CD4-positive, alpha-beta T cell (primary cell): ENCODE measurements around the gene GOLGA1. TPM values are rescaled to one million over a fixed set of nuclear protein-coding genes. Genes with fewer than 3 reads are reported as not detected.
A peak's percentile ranks its signal among the peaks of the same experiment; 100 is the strongest.

ENCODE experiments used
- ATAC-seq: fragments of 200-7000 bp; cut with Tn5 transposase; one replicate; pipeline ENCODE4 v1.10.0; 2022; ENCODE audit warnings: mild to moderate bottlenecking; ENCODE audit not compliant: poor library complexity
- CTCF ChIA-PET: fragments of 350-600 bp; sonication (Branson Sonifier 250); formaldehyde crosslinking; loops from one replicate; lab custom pipeline; 2021; ENCODE audit warnings: antibody characterized with exemption, inconsistent platforms; lab: Charles Lee
- POLR2A ChIA-PET: fragments of 350-600 bp; sonication (Branson Sonifier 250); formaldehyde crosslinking; loops from one replicate; lab custom pipeline; 2021; ENCODE audit warnings: antibody characterized with exemption, inconsistent platforms; lab: Charles Lee
- DNase-seq, 14 experiments: peaks; one replicate each; pipeline ENCODE4 v3.0.0-alpha.2; 2013 to 2020; ENCODE audit warnings: mixed read lengths in 2 of 14
- H3K27ac ChIP-seq, 2 donors: one replicate each; pipeline versions ENCODE4 v1.5.1 to v1.7.0; 2013; ENCODE audit warnings: low read length in 2 of 2, low read depth in 1 of 2, mild to moderate bottlenecking in 1 of 2
- H3K27me3 ChIP-seq, 2 experiments: 1 replicate in 1 of 2; 2 replicates in 1 of 2; pipeline versions ENCODE4 v1.6.1 to v1.7.0; 2013; ENCODE audit warnings: low read length in 2 of 2, control low read depth in 1 of 2, mild to moderate bottlenecking in 1 of 2, moderate library complexity in 1 of 2; ENCODE audit not compliant: insufficient read depth in 2 of 2, control insufficient read depth in 1 of 2
- H3K36me3 ChIP-seq: one replicate; pipeline ENCODE4 v1.6.1; 2013; ENCODE audit warnings: low read length, control low read depth; ENCODE audit not compliant: insufficient read depth
- H3K4me1 ChIP-seq: one replicate; pipeline ENCODE4 v1.6.1; 2013; ENCODE audit warnings: low read length, control low read depth; ENCODE audit not compliant: insufficient read depth
- H3K4me3 ChIP-seq: one replicate; pipeline ENCODE4 v1.5.1; 2013; ENCODE audit warnings: mild to moderate bottlenecking, low read length, moderate library complexity
- H3K9me3 ChIP-seq, 2 experiments: 1 replicate in 1 of 2; 2 replicates in 1 of 2; pipeline versions ENCODE4 v1.6.1 to v1.7.0; 2013; ENCODE audit warnings: low read length in 2 of 2, mild to moderate bottlenecking in 2 of 2, control low read depth in 1 of 2, moderate library complexity in 1 of 2; ENCODE audit not compliant: control insufficient read depth in 1 of 2, insufficient read depth in 1 of 2
- H3K27ac Mint-ChIP-seq: one replicate; pipeline ENCODE4 v1.8.0; 2020; ENCODE audit warnings: mixed read lengths
- H3K27me3 Mint-ChIP-seq: one replicate; pipeline ENCODE4 v1.8.0; 2021; ENCODE audit warnings: mixed read lengths
- H3K36me3 Mint-ChIP-seq: one replicate; pipeline ENCODE4 v1.8.0; 2021; ENCODE audit warnings: low read depth, mixed read lengths
- H3K4me1 Mint-ChIP-seq: one replicate; pipeline ENCODE4 v1.8.0; 2021; ENCODE audit warnings: low read depth, mixed read lengths
- H3K4me3 Mint-ChIP-seq: one replicate; pipeline ENCODE4 v1.8.0; 2020; ENCODE audit warnings: mild to moderate bottlenecking, mixed read lengths
- H3K9me3 Mint-ChIP-seq: one replicate; pipeline ENCODE4 v1.8.0; 2020; ENCODE audit warnings: mixed read lengths
- CTCF ChIP-seq: fragments of 200-600 bp; IDR thresholded peaks from one replicate; pipeline ENCODE4 v1.8.0; 2022; ENCODE audit warnings: antibody characterized with exemption, mild to moderate bottlenecking
- intact Hi-C, 2 experiments: fragments of 100-400 bp; cut with DNase I in 1 of 2; cut with micrococcal nuclease in 1 of 2; formaldehyde crosslinking; loops; one replicate each; pipeline versions ENCODE4 v1.15.1 to v1.9.0; 2023 to 2025; cut with DNase I, micrococcal nuclease
- total RNA-seq, 174 experiments: library from RNA in 2 of 174; stranded (reverse) in 2 of 174; gene quantifications; one replicate each; pipeline ENCODE4 v1.2.3 and lab custom pipeline; 2021 to 2026

The GOLGA1 gene
- total RNA-seq, 2 experiments from 2014 or later, result 12.9 to 22.2 TPM

- Mint-ChIP-seq H3K27me3 (peaks cover 7% of the 10 kb centered on the region), H3K4me1 (peaks cover 37% of the 10 kb centered on the region), H3K4me3 (no peak overlapping the region), H3K36me3 (peaks cover 40% of the 10 kb centered on the region), H3K27ac (peak overlapping the region; percentile 5), H3K9me3 (no peaks in the 10 kb centered on the region)
- peaks cover 43% of the 10 kb centered on the region for H3K36me3 ChIP-seq
- H3K4me3 ChIP-seq, result no peak overlapping the region
- no peak for ATAC-seq
- intact Hi-C loops, result loop anchor here in 1 of 2 experiments (5.0 kb wide), 1 partner anchor 401 kb away; no protein-coding TSS in a partner anchor
- ChIA-PET CTCF (interaction anchor here (1.4 to 5.4 kb wide), 3 partner anchors 16 to 239 kb away, joined by 3 to 106 read pairs (median 5); partner anchors contain the start of genes NR6A1 and OLFML2A), POLR2A (no interaction called here)
- peaks cover 46% of the 10 kb centered on the region for H3K4me1 ChIP-seq
- H3K27ac ChIP-seq, result no peak overlapping the region
- peaks cover 0 to 3% of the 10 kb centered on the region in 2 experiments for H3K9me3 ChIP-seq
- peak in 2 of 14 experiments; percentile 29 to 43 for DNase-seq
- TF ChIP-seq CTCF, result no peak
- H3K27me3 ChIP-seq, result no peaks in the 10 kb centered on the region
These were observed 84.7 kb downstream of the GOLGA1 start for GRCh38 chr9:124855944-124856765.

DNA sequence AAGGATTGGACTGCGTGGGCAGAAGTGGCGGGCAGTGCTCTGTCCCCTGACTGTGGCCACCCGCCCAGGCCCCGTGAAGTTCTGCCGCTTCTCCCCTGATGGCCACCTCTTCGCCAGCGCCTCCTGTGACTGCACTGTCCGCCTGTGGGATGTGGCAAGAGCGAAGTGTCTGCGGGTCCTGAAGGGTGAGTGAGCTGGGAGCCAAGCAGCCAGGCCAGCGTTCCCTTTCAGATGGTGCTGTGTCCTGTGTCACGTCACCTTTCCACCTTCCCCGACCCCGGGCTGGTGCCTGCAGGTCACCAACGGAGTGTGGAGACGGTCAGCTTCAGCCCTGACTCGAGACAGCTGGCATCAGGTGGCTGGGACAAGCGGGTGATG, 85.3 kb downstream of the GOLGA1 start:
- DNase-seq, result no peak
- POLR2A ChIA-PET, result no interaction called here
- H3K27ac Mint-ChIP-seq, result no peak overlapping the region

GRCh38 chr9:124854822-124855221, 86.1 kb downstream of the GOLGA1 start:
- peaks cover 33% of the 10 kb centered on the region for H3K4me1 ChIP-seq
- peak overlapping the region; percentile 19 for H3K27ac Mint-ChIP-seq
- peaks cover 24% of the 10 kb centered on the region for H3K4me1 Mint-ChIP-seq
- no peak for TF ChIP-seq CTCF
- peaks cover 11% of the 10 kb centered on the region for H3K27me3 Mint-ChIP-seq
- peaks cover 30% of the 10 kb centered on the region for H3K36me3 ChIP-seq
- H3K9me3 ChIP-seq, result peaks cover 0 to 3% of the 10 kb centered on the region in 2 experiments
- H3K9me3 Mint-ChIP-seq, result no peaks in the 10 kb centered on the region
- peaks cover 27% of the 10 kb centered on the region for H3K36me3 Mint-ChIP-seq
- no peak overlapping the region for H3K4me3 ChIP-seq
- ChIA-PET POLR2A (no interaction called here), CTCF (interaction anchor here (1.4 to 5.4 kb wide), 2 partner anchors 82 to 238 kb away, joined by 3 to 106 read pairs; partner anchors contain the start of genes NR6A1 and OLFML2A)
- peak in 1 of 14 experiments; percentile 17 for DNase-seq
- no peak overlapping the region for H3K4me3 Mint-ChIP-seq
- H3K27me3 ChIP-seq, result peaks cover 0 to 4% of the 10 kb centered on the region in 2 experiments
- intact Hi-C loops, result loop anchor here (5.0 kb wide), 3 partner anchors 238 to 517 kb away; no protein-coding TSS in a partner anchor
- no peak overlapping the region for H3K27ac ChIP-seq
- no peak for ATAC-seq

More for the DNA sequence above, 85.3 kb downstream of the GOLGA1 start:
- Histone ChIP-seq H3K36me3 (peaks cover 37% of the 10 kb centered on the region), H3K9me3 (peaks cover 0 to 3% of the 10 kb centered on the region in 2 experiments), H3K4me3 (no peak overlapping the region), H3K4me1 (peaks cover 40% of the 10 kb centered on the region), H3K27me3 (no peaks in the 10 kb centered on the region), H3K27ac (no peak overlapping the region)
- intact Hi-C loops, result loop anchor here in 1 of 2 experiments (5.0 kb wide), 1 partner anchor 402 kb away; no protein-coding TSS in a partner anchor
- Mint-ChIP-seq H3K4me1 (peaks cover 31% of the 10 kb centered on the region), H3K9me3 (no peaks in the 10 kb centered on the region), H3K27me3 (peaks cover 11% of the 10 kb centered on the region), H3K4me3 (no peak overlapping the region), H3K36me3 (peaks cover 34% of the 10 kb centered on the region)
- CTCF ChIA-PET, result interaction anchor here (1.4 to 5.4 kb wide), 3 partner anchors 15 to 238 kb away, joined by 3 to 106 read pairs (median 5); partner anchors contain the start of genes NR6A1 and OLFML2A
- TF ChIP-seq CTCF, result no peak
- ATAC-seq, result no peak
